ENCODE data around the gene F8A1.
"Not testable (repeated sequence)": the region's sequence is repeated elsewhere in the genome, so short reads cannot be mapped to it uniquely, and the experiment has no call there.

The F8A1 gene

GRCh38 chrX:154886069-154886788, at the start of gene F8A1:
Gene F8A1 (plus strand): TSS chrX:154886355. CDS start chrX:154886375, 20 bp downstream.
- DNase-seq, result not testable (repeated sequence)

GRCh38 chrX:154840856-154841255, 45.3 kb upstream of the F8A1 start:
- DNase-seq, result peak; percentile 37

GRCh38 chrX:154850957-154851611, 35.1 kb upstream of the F8A1 start:
- DNase-seq, result no peak

GRCh38 chrX:154855256-154855655, 30.9 kb upstream of the F8A1 start:
- DNase-seq, result no peak

GRCh38 chrX:154868522-154868921, 17.6 kb upstream of the F8A1 start:
- DNase-seq, result not testable (repeated sequence)

- no peak for DNase-seq
Observed at GRCh38 chrX:154873329-154873728, 12.8 kb upstream of the F8A1 start.

- DNase-seq, result not testable (repeated sequence)
Observed at GRCh38 chrX:154884069-154884468, 2.1 kb upstream of the F8A1 start.

- not testable (repeated sequence) for DNase-seq
Observed at GRCh38 chrX:154885057-154885456, 1.1 kb upstream of the F8A1 start.

GRCh38 chrX:154885549-154885948, 606 bp upstream of the F8A1 start:
- not testable (repeated sequence) for DNase-seq

- DNase-seq, result not testable (repeated sequence)
Observed at GRCh38 chrX:154886789-154887221, 650 bp downstream of the F8A1 start.

GRCh38 chrX:154890990-154891639, 5.0 kb downstream of the F8A1 start:
- DNase-seq, result no peak

- DNase-seq, result no peak
Observed at GRCh38 chrX:154892296-154892695, 6.1 kb downstream of the F8A1 start.

- no peak for DNase-seq
Observed at GRCh38 chrX:154900323-154900722, 14.2 kb downstream of the F8A1 start.

GRCh38 chrX:154902408-154902807, 16.3 kb downstream of the F8A1 start:
- DNase-seq, result no peak

GRCh38 chrX:154908821-154909220, 22.7 kb downstream of the F8A1 start:
- no peak for DNase-seq

- not testable (repeated sequence) for DNase-seq
Observed at GRCh38 chrX:154910048-154910447, 23.9 kb downstream of the F8A1 start.

- not testable (repeated sequence) for DNase-seq
Observed at GRCh38 chrX:154910528-154910927, 24.4 kb downstream of the F8A1 start.

GRCh38 chrX:154914052-154914451, 27.9 kb downstream of the F8A1 start:
- DNase-seq, result no peak

- peak; percentile 74 for DNase-seq
Observed at GRCh38 chrX:154918060-154918483, 31.9 kb downstream of the F8A1 start.

- not testable (repeated sequence) for DNase-seq
Observed at GRCh38 chrX:154924771-154925170, 38.6 kb downstream of the F8A1 start.
